H9 (cell line): ENCODE measurements around the gene ZNF124. TPM values are rescaled to one million over a fixed set of nuclear protein-coding genes. Genes with fewer than 3 reads are reported as not detected.

Experiments
- DNase-seq: peaks from one replicate; pipeline ENCODE4 v3.0.0-alpha.2; 2017
- H2AFZ ChIP-seq: one replicate; pipeline ENCODE4 v1.6.1; 2013; ENCODE audit warnings: mild to moderate bottlenecking, low read length, control low read depth, moderate library complexity
- H2AK5ac ChIP-seq: 2 replicates; pipeline ENCODE4 v1.6.1; 2013; ENCODE audit warnings: low read length, control low read depth, mixed read lengths; ENCODE audit not compliant: insufficient read length
- H2BK120ac ChIP-seq: one replicate; pipeline ENCODE4 v1.6.1; 2013; ENCODE audit warnings: low read depth, mild to moderate bottlenecking, low read length, control low read depth, inconsistent platforms; ENCODE audit not compliant: poor library complexity, severe bottlenecking
- H2BK12ac ChIP-seq: 2 replicates; pipeline ENCODE4 v1.6.1; 2013; ENCODE audit warnings: low read length, control low read depth, mixed read lengths, low read depth; ENCODE audit not compliant: insufficient read length
- H2BK15ac ChIP-seq: 2 replicates; pipeline ENCODE4 v1.6.1; 2013; ENCODE audit warnings: low read depth, low read length, control low read depth
- H2BK20ac ChIP-seq: one replicate; pipeline ENCODE4 v1.6.1; 2013; ENCODE audit warnings: low read depth, mild to moderate bottlenecking, low read length, control low read depth, inconsistent platforms; ENCODE audit not compliant: poor library complexity, severe bottlenecking
- H2BK5ac ChIP-seq: 2 replicates; pipeline ENCODE4 v1.6.1; 2013; ENCODE audit warnings: low read length, control low read depth, mixed read lengths; ENCODE audit not compliant: insufficient read length
- H3K14ac ChIP-seq: 2 replicates; pipeline ENCODE4 v1.6.1; 2013; ENCODE audit warnings: low read length, control low read depth; ENCODE audit not compliant: insufficient read depth
- H3K18ac ChIP-seq: 2 replicates; pipeline ENCODE4 v1.6.1; 2013; ENCODE audit warnings: low read depth, mild to moderate bottlenecking, mixed read lengths, low read length, control low read depth; ENCODE audit not compliant: insufficient read length
- H3K23ac ChIP-seq: 2 replicates; pipeline ENCODE4 v1.6.1; 2013; ENCODE audit warnings: low read length, control low read depth, mixed read lengths, low read depth; ENCODE audit not compliant: insufficient read length
- H3K23me2 ChIP-seq: 2 replicates; pipeline ENCODE4 v1.6.1; 2013; ENCODE audit warnings: low read depth, mild to moderate bottlenecking, mixed read lengths, low read length, control low read depth; ENCODE audit not compliant: insufficient read length, poor library complexity, severe bottlenecking
- H3K27ac ChIP-seq: 2 replicates; pipeline ENCODE4 v1.5.1; 2013; ENCODE audit warnings: low read length, control low read depth, mixed read lengths, low read depth; ENCODE audit not compliant: insufficient read length
- H3K27me3 ChIP-seq: 2 replicates; pipeline ENCODE4 v1.6.1; 2013; ENCODE audit warnings: low read length, control low read depth, inconsistent platforms; ENCODE audit not compliant: insufficient read depth
- H3K4ac ChIP-seq: 2 replicates; pipeline ENCODE4 v1.6.1; 2013; ENCODE audit warnings: low read depth, mild to moderate bottlenecking, control low read depth, inconsistent platforms, low read length, moderate library complexity
- H3K4me1 ChIP-seq: 2 replicates; pipeline ENCODE4 v1.6.1; 2013; ENCODE audit warnings: low read length, control low read depth, inconsistent platforms; ENCODE audit not compliant: insufficient read depth
- H3K4me2 ChIP-seq: 2 replicates; pipeline ENCODE4 v1.6.1; 2013; ENCODE audit warnings: low read length, control low read depth, mixed read lengths; ENCODE audit not compliant: insufficient read length, insufficient read depth
- H3K56ac ChIP-seq: 2 replicates; pipeline ENCODE4 v1.6.1; 2013; ENCODE audit warnings: low read depth, mild to moderate bottlenecking, mixed read lengths, low read length, control low read depth; ENCODE audit not compliant: insufficient read length
- H3K79me1 ChIP-seq: 2 replicates; pipeline ENCODE4 v1.6.1; 2013; ENCODE audit warnings: low read depth, mild to moderate bottlenecking, moderate library complexity, low read length, control low read depth, inconsistent platforms; ENCODE audit not compliant: insufficient read depth, poor library complexity, severe bottlenecking
- H3K79me2 ChIP-seq: 2 replicates; pipeline ENCODE4 v1.6.1; 2013; ENCODE audit warnings: low read length, control low read depth, inconsistent platforms; ENCODE audit not compliant: insufficient read depth
- H3K9ac ChIP-seq: 2 replicates; pipeline ENCODE4 v1.6.1; 2013; ENCODE audit warnings: low read length, control low read depth, mixed read lengths; ENCODE audit not compliant: insufficient read length; ENCODE audit errors: extremely low read depth
- H3K9me3 ChIP-seq: one replicate; pipeline ENCODE4 v1.6.1; 2013; ENCODE audit warnings: low read depth, low read length, inconsistent platforms; ENCODE audit not compliant: control insufficient read depth
- H3T11ph ChIP-seq: one replicate; pipeline ENCODE4 v1.6.1; 2013; ENCODE audit warnings: mild to moderate bottlenecking, low read length, control low read depth, inconsistent platforms
- H4K20me1 ChIP-seq: one replicate; pipeline ENCODE4 v1.6.1; 2013; ENCODE audit not compliant: control insufficient read depth, insufficient read length, insufficient read depth
- H4K5ac ChIP-seq: 2 replicates; pipeline ENCODE4 v1.6.1; 2013; ENCODE audit warnings: low read depth, mild to moderate bottlenecking, mixed read lengths, low read length, control low read depth; ENCODE audit not compliant: insufficient read length
- H4K8ac ChIP-seq: replicated peaks from 2 replicates; pipeline ENCODE4 v1.6.1; 2013; ENCODE audit warnings: low read length, control low read depth, mixed read lengths, low read depth; ENCODE audit not compliant: insufficient read length
- H4K91ac ChIP-seq: 2 replicates; pipeline ENCODE4 v1.6.1; 2013; ENCODE audit warnings: low read depth, mild to moderate bottlenecking, moderate library complexity, mixed read lengths, low read length, control low read depth; ENCODE audit not compliant: insufficient read length
- H3K27ac Mint-ChIP-seq, 3 experiments: 2 replicates in 2 of 3; 3 replicates in 1 of 3; pipeline ENCODE4 v1.8.0; 2020 to 2021; ENCODE audit warnings: mixed read lengths in 3 of 3, mild to moderate bottlenecking in 1 of 3, moderate library complexity in 1 of 3
- H3K27me3 Mint-ChIP-seq: 2 replicates; pipeline ENCODE4 v1.8.0; 2021; ENCODE audit warnings: low read depth, mild to moderate bottlenecking, moderate library complexity, mixed read lengths
- H3K36me3 Mint-ChIP-seq, 3 experiments: 2 replicates in 2 of 3; 3 replicates in 1 of 3; pipeline ENCODE4 v1.8.0; 2020 to 2021; ENCODE audit warnings: low read depth in 3 of 3, mixed read lengths in 3 of 3; ENCODE audit not compliant: insufficient read depth in 1 of 3
- H3K4me1 Mint-ChIP-seq, 2 experiments: 2 replicates each; pipeline ENCODE4 v1.8.0; 2020; ENCODE audit warnings: mixed read lengths in 2 of 2
- H3K4me3 Mint-ChIP-seq, 2 experiments: 2 replicates in 1 of 2; 3 replicates in 1 of 2; pipeline ENCODE4 v1.8.0; 2020 to 2021; ENCODE audit warnings: mild to moderate bottlenecking in 2 of 2, mixed read lengths in 2 of 2, moderate library complexity in 1 of 2
- H3K9me3 Mint-ChIP-seq, 2 experiments: 2 replicates in 1 of 2; 3 replicates in 1 of 2; pipeline ENCODE4 v1.8.0; 2020; ENCODE audit warnings: mild to moderate bottlenecking in 2 of 2, mixed read lengths in 2 of 2, moderate library complexity in 1 of 2
- WGBS: extraction: QIAGEN DNeasy Blood & Tissue Kit; methylation state at CpG from one replicate; pipeline ENCODE4 v1.1.7; 2013; ENCODE audit warnings: missing lambda C conversion rate, low lambda C conversion rate, mixed read lengths; ENCODE audit not compliant: insufficient read length; ENCODE audit errors: extremely low coverage; 5-methylcytosine and 5-hydroxymethylcytosine counted together
- total RNA-seq: library from RNA; stranded (reverse); gene quantifications from 2 replicates; pipeline ENCODE4 v1.2.1, GENCODE V29; 2021
- TF ChIP-seq, protein P1 (sequence below): fragments of 200-600 bp; sonication (generic); conservative IDR thresholded peaks from 3 replicates; pipeline ENCODE4 v1.8.0; 2021; ENCODE audit warnings: antibody characterized with exemption, mild to moderate bottlenecking

The ZNF124 gene
- total RNA-seq, 1 experiment from 2014 or later, result 50.6 TPM

DNA sequence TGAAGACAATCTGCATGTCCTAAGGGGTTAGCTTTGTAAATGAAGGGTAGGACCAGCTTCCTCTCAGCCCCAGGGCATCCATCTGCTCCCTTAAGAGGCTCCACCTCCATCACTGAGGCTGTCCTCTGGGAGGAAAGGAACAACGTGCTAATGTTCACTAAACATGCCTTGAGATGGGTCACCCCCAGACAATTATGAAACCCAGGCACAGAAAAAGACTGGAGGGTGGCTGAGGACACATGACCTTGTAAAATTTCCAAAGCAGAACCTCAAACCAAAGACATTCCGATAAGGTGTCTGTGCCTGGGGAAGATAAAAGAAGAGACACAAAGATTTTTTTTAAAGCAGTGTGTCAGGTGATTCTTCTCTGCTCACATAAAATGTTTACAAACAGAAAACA is 37.6 kb upstream of the ZNF124 start:
- H3K27ac Mint-ChIP-seq, result no peak overlapping the region; a peak in 1 of 7 replicates
- Histone ChIP-seq H3K9me3 (no peaks in the 10 kb centered on the region), H3K4me2 (peak overlapping the region; percentile 88), H3K14ac (no peak overlapping the region), H3K27ac (no peak overlapping the region), H3K23ac (no peak overlapping the region), H3K23me2 (peaks cover 8% of the 10 kb centered on the region), H3K9ac (peak overlapping the region; percentile 70), H3K18ac (no peak overlapping the region), H3K79me2 (peaks cover 12% of the 10 kb centered on the region), H2BK15ac (no peak overlapping the region), H4K5ac (no peak overlapping the region), H2BK120ac (no peak overlapping the region), H2AFZ (no peak overlapping the region), H2BK12ac (no peak overlapping the region), H2BK5ac (no peak overlapping the region), H3K27me3 (no peaks in the 10 kb centered on the region), H3K4ac (no peak overlapping the region), H3T11ph (no peak overlapping the region), H2BK20ac (no peak overlapping the region), H3K56ac (no peak overlapping the region), H4K91ac (no peak overlapping the region), H3K4me1 (peaks cover 7% of the 10 kb centered on the region), H4K20me1 (no peaks in the 10 kb centered on the region), H2AK5ac (no peak overlapping the region), H4K8ac (no peak overlapping the region), H3K79me1 (peaks cover 10% of the 10 kb centered on the region)
- peaks cover 18 to 25% of the 10 kb centered on the region in 2 experiments for H3K4me1 Mint-ChIP-seq
- TF ChIP-seq, protein P1, sequence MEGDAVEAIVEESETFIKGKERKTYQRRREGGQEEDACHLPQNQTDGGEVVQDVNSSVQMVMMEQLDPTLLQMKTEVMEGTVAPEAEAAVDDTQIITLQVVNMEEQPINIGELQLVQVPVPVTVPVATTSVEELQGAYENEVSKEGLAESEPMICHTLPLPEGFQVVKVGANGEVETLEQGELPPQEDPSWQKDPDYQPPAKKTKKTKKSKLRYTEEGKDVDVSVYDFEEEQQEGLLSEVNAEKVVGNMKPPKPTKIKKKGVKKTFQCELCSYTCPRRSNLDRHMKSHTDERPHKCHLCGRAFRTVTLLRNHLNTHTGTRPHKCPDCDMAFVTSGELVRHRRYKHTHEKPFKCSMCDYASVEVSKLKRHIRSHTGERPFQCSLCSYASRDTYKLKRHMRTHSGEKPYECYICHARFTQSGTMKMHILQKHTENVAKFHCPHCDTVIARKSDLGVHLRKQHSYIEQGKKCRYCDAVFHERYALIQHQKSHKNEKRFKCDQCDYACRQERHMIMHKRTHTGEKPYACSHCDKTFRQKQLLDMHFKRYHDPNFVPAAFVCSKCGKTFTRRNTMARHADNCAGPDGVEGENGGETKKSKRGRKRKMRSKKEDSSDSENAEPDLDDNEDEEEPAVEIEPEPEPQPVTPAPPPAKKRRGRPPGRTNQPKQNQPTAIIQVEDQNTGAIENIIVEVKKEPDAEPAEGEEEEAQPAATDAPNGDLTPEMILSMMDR, result no peak
- H3K9me3 Mint-ChIP-seq, result no peaks in the 10 kb centered on the region
- peak; percentile 40 for DNase-seq
- peaks cover 9 to 13% (median 10%) of the 10 kb centered on the region in 3 experiments for H3K36me3 Mint-ChIP-seq
- peak overlapping the region; percentile 89 to 92 for H3K4me3 Mint-ChIP-seq
- no CpG with 5 or more reads among the region's 2 CpGs for WGBS
- no peaks in the 10 kb centered on the region; the same call in 1 of the 2 replicates for H3K27me3 Mint-ChIP-seq
